ENCODE data around the gene WDR88. TPM values are rescaled to one million over a fixed set of nuclear protein-coding genes. Genes with fewer than 3 reads are reported as not detected.

Gene WDR88, protein sequence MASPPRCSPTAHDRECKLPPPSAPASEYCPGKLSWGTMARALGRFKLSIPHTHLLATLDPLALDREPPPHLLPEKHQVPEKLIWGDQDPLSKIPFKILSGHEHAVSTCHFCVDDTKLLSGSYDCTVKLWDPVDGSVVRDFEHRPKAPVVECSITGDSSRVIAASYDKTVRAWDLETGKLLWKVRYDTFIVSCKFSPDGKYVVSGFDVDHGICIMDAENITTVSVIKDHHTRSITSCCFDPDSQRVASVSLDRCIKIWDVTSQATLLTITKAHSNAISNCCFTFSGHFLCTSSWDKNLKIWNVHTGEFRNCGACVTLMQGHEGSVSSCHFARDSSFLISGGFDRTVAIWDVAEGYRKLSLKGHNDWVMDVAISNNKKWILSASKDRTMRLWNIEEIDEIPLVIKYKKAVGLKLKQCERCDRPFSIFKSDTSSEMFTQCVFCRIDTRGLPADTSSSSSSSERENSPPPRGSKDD
- total RNA-seq = not detected

DNA sequence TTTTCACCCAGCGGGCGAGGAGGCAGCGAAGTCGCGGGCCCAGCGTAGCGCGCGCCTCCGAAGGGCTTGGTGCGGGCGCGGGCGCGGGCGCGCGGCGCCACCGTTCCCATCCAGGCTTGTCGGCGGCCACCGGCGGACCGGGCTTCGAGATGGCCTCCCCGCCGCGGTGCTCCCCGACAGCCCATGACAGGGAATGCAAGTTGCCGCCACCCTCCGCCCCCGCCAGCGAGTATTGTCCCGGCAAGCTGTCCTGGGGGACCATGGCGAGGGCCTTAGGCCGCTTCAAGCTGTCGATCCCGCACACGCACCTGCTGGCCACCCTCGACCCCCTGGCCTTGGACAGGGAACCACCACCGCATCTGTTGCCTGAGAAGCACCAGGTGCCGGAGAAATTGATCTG, at the start of gene WDR88:
Gene WDR88, plus strand, starts transcription at position 94 of the 400 bp plus-strand sequence. Its CDS starts 56 bp downstream, at position 150.
- H3K4me3 Mint-ChIP-seq = no peak within 1 kb of the TSS
- POLR2A ChIA-PET = no interaction called here
- CTCF ChIA-PET = interaction anchor here (1.2 kb wide), 1 partner anchor 52 kb away, joined by 3 read pairs; no protein-coding TSS in a partner anchor
- H3K36me3 Mint-ChIP-seq (ENCODE audit: low read depth) = peaks cover 14% of the 10 kb centered on the region
- peak within 1 kb of the TSS; percentile 9 for H3K27ac Mint-ChIP-seq
- DNase-seq (no peak), ATAC-seq (no peak)
- no peaks in the 10 kb centered on the region for H3K27me3 Mint-ChIP-seq (ENCODE audit: low read depth)
- H3K4me1 Mint-ChIP-seq (ENCODE audit: low read depth) = peaks cover 5% of the 10 kb centered on the region
- H3K9me3 Mint-ChIP-seq (ENCODE audit: insufficient read depth) = no peaks in the 10 kb centered on the region

DNA sequence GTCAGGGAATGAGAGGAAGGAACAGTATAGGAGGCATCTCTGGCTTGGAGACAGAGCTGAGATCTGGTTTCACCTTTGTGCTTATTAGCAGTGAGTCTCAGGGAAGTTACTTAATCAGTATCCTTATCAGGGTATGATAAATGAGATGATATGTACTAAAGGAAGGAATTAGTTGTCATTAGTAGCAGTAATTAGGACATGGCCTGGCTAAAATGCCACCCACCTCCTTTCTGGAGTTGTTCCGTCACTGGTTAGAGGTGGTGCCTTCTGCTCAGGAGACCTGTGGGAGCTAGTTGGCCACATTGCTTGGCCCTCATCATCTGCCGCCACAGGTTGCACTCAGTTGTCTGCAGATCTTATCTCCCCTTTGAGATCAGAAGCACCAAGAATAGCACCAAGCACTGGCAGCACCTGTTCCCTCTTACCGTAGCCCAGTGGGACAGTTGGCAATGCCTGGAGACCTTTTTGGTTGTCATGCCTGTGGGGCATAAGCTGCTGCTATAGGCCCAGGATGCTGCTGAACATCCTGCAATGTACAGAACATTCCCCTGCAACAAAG, 46.3 kb upstream of the WDR88 start:
- DNase-seq (no peak), ATAC-seq (no peak)
- Mint-ChIP-seq H3K9me3 (ENCODE audit: insufficient read depth) (no peaks in the 10 kb centered on the region), H3K27ac (no peak overlapping the region), H3K27me3 (ENCODE audit: low read depth) (no peaks in the 10 kb centered on the region), H3K4me3 (no peak overlapping the region), H3K36me3 (ENCODE audit: low read depth) (peaks cover 16% of the 10 kb centered on the region), H3K4me1 (ENCODE audit: low read depth) (peaks cover 19% of the 10 kb centered on the region)
- ChIA-PET CTCF (interaction anchor here (0.7 kb wide), 1 partner anchor 110 kb away, joined by 3 read pairs; no protein-coding TSS in a partner anchor), POLR2A (interaction anchor here (0.6 kb wide), 1 partner anchor 153 kb away, joined by 3 read pairs; no protein-coding TSS in a partner anchor)

DNA sequence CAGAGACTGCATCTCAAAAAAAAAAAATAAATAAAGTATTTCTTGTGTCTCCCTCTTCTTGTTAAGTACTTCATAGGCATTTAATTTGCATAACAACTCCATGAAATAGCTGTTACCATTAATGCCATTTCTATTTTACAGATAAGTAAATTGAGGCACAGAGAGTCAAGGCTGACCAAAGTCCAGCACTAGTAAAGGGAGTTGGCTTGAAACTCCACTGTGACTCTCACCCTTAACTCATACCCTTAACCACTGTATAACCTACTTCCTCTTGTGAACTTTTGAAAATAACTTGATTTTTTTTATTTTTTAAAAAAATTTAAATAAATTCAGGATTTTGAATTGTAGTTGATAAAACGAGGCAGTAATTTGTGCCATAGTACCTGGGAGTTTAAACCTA, 45.0 kb upstream of the WDR88 start:
- ChIA-PET POLR2A (no interaction called here), CTCF (no interaction called here)
- DNase-seq (no peak), ATAC-seq (no peak)
- no peak overlapping the region for H3K27ac Mint-ChIP-seq
- peaks cover 18% of the 10 kb centered on the region for H3K36me3 Mint-ChIP-seq (ENCODE audit: low read depth)
- H3K4me3 Mint-ChIP-seq = no peak overlapping the region
- H3K9me3 Mint-ChIP-seq (ENCODE audit: insufficient read depth) = no peaks in the 10 kb centered on the region
- H3K27me3 Mint-ChIP-seq (ENCODE audit: low read depth) = no peaks in the 10 kb centered on the region
- H3K4me1 Mint-ChIP-seq (ENCODE audit: low read depth) = peaks cover 7% of the 10 kb centered on the region

DNA sequence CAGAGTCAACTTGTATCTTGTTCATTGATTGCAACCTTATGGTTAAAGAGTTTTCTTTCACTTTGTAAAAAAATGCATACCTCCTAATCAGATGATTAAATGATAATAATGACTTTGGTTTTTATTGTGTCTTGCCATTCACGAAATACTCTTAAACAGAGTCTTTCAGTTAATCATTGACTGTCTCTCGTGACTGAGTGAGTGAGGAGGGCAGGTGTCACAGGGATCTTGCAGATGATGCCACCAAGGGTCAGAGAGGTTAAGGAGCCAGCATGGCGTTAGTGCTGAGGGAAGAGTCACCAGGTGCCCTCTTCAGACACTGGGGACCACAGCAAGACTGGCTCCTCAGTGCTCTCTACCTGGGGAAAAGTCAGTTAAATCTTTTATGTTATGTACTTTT, 42.9 kb upstream of the WDR88 start:
- no peak for ATAC-seq
- no peaks in the 10 kb centered on the region for H3K27me3 Mint-ChIP-seq (ENCODE audit: low read depth)
- H3K4me3 Mint-ChIP-seq = no peak overlapping the region
- no peaks in the 10 kb centered on the region for H3K9me3 Mint-ChIP-seq (ENCODE audit: insufficient read depth)
- POLR2A ChIA-PET = no interaction called here
- CTCF ChIA-PET = no interaction called here
- no peak for DNase-seq
- H3K36me3 Mint-ChIP-seq (ENCODE audit: low read depth) = peaks cover 26% of the 10 kb centered on the region
- no peak overlapping the region for H3K27ac Mint-ChIP-seq
- no peaks in the 10 kb centered on the region for H3K4me1 Mint-ChIP-seq (ENCODE audit: low read depth)

DNA sequence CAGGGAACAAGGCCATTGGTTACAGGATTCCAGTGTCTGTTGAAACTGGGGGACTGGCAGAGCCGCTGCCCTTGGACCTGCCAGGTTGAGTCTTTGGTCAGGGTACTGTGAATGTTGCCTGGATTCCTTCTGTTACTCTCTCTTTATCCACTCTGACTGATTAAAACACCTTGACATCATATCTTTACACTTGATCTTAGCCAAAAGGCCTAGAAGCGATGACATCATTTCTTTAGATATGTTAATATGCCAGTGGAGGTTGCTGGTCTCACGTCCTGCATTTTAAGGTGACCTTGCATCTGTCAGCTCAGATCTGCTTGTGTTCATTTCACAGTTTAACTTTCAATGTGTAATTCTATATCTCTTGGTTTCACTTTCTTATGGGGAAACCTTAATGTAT, 41.7 kb upstream of the WDR88 start:
- H3K36me3 Mint-ChIP-seq (ENCODE audit: low read depth) = peaks cover 34% of the 10 kb centered on the region
- H3K4me3 Mint-ChIP-seq = no peak overlapping the region
- ChIA-PET CTCF (interaction anchor here (1.2 kb wide), 1 partner anchor 70 kb away, joined by 3 read pairs; no protein-coding TSS in a partner anchor), POLR2A (no interaction called here)
- H3K9me3 Mint-ChIP-seq (ENCODE audit: insufficient read depth) = no peaks in the 10 kb centered on the region
- H3K4me1 Mint-ChIP-seq (ENCODE audit: low read depth) = no peaks in the 10 kb centered on the region
- no peak for ATAC-seq
- H3K27me3 Mint-ChIP-seq (ENCODE audit: low read depth) = no peaks in the 10 kb centered on the region
- H3K27ac Mint-ChIP-seq = no peak overlapping the region
- no peak for DNase-seq

DNA sequence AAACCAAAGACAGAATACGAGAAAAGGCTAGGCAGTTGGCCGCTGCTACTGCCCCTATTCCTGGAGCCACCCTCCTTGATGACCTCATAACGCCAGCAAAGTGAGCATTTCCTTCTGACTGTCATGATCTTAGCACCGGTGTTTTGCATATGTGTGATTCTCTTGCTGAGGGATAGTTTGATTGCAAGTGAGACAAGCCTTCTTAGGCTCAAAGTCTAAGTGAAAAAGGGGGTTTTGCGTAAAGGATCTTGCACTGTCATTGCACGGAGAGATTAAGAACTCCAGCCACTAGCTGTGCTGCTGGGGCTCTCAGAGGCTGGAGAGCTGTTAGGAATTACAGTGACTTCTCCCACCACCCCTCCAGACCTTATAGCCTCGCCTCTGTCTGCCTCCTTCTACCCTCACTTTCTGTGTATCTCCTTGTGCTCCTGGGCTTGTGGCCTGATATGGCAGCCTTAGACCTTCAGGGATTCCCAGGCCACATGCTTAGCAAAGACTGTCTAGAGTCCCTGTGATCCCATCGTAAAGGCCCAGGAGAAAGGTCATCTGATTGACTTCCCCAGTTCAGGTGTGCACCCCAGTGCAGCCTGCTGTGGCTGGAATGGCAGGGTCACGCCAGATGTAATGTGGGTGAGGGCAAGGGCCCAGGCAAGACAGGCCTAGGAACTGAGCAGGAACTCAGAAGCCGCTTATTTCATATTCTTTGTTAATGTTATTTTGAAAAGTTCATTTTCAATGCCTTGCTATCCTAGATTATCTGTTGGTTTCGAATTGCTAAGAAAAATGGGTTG, 38.3 kb upstream of the WDR88 start:
- ChIA-PET POLR2A (no interaction called here), CTCF (interaction anchor here (0.6 kb wide), 1 partner anchor 60 kb away, joined by 3 read pairs; no protein-coding TSS in a partner anchor)
- H3K27ac Mint-ChIP-seq = no peak overlapping the region
- ATAC-seq (no peak), DNase-seq (no peak)
- H3K4me1 Mint-ChIP-seq (ENCODE audit: low read depth) = no peaks in the 10 kb centered on the region
- no peaks in the 10 kb centered on the region for H3K9me3 Mint-ChIP-seq (ENCODE audit: insufficient read depth)
- no peak overlapping the region for H3K4me3 Mint-ChIP-seq
- no peaks in the 10 kb centered on the region for H3K27me3 Mint-ChIP-seq (ENCODE audit: low read depth)
- peaks cover 56% of the 10 kb centered on the region for H3K36me3 Mint-ChIP-seq (ENCODE audit: low read depth)

DNA sequence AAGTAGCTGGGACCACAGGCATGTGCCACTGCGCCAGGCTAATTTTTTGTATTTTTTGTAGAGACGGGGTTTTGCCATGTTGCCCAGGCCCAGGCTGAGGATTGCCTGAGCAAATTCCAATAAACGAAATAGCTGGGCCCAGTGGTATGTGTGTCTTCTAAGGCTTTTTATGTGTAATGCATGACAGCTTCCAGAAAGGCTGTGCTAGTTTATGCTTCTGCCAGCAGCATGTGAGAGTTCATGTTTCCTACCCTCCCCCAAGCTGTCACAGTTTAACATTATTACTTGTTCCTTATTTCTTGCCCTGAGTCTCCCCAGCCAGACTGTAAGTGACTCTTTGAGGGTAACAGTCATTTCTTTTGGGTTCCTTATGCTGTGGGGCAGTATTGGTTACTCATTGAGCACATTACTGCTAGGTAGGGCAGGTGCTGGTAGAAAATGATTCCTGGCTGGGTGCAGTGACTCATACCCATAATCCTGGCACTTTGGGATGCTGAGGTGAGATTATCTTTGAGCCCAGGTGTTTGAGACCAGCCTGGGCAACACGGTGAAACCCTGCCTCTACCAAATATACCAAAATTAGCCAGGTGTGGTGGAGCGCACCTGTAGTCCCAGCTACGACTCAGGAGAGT, 37.4 kb upstream of the WDR88 start:
- Mint-ChIP-seq H3K4me1 (ENCODE audit: low read depth) (no peaks in the 10 kb centered on the region), H3K27ac (no peak overlapping the region), H3K9me3 (ENCODE audit: insufficient read depth) (no peaks in the 10 kb centered on the region), H3K27me3 (ENCODE audit: low read depth) (no peaks in the 10 kb centered on the region), H3K36me3 (ENCODE audit: low read depth) (peaks cover 57% of the 10 kb centered on the region), H3K4me3 (no peak overlapping the region)
- DNase-seq (no peak), ATAC-seq (no peak)
- ChIA-PET POLR2A (no interaction called here), CTCF (interaction anchor here (0.6 kb wide), 1 partner anchor 61 kb away, joined by 3 read pairs; no protein-coding TSS in a partner anchor)

DNA sequence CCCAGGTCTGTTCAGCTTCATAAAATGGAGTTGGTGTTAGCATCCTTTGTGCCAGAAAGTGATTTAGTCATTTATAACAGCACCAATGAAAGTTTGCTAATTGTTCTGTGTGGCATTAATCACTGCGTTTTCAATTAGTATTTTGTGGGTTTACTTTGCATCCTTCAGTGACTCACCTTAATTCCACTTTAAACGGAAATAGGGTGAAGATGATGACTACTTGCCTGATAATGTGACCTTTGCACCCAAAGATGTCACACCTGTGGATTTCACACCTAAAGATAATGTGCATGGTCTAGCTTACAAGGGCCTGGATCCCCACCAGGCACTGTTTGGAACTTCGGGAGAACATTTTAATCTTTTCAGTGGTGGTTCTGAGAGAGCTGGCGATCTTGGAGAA, 35.9 kb upstream of the WDR88 start:
- H3K4me3 Mint-ChIP-seq = no peak overlapping the region
- peaks cover 53% of the 10 kb centered on the region for H3K36me3 Mint-ChIP-seq (ENCODE audit: low read depth)
- no peaks in the 10 kb centered on the region for H3K9me3 Mint-ChIP-seq (ENCODE audit: insufficient read depth)
- ChIA-PET CTCF (no interaction called here), POLR2A (no interaction called here)
- ATAC-seq (no peak), DNase-seq (no peak)
- H3K27ac Mint-ChIP-seq = no peak overlapping the region
- no peaks in the 10 kb centered on the region for H3K4me1 Mint-ChIP-seq (ENCODE audit: low read depth)
- H3K27me3 Mint-ChIP-seq (ENCODE audit: low read depth) = no peaks in the 10 kb centered on the region

DNA sequence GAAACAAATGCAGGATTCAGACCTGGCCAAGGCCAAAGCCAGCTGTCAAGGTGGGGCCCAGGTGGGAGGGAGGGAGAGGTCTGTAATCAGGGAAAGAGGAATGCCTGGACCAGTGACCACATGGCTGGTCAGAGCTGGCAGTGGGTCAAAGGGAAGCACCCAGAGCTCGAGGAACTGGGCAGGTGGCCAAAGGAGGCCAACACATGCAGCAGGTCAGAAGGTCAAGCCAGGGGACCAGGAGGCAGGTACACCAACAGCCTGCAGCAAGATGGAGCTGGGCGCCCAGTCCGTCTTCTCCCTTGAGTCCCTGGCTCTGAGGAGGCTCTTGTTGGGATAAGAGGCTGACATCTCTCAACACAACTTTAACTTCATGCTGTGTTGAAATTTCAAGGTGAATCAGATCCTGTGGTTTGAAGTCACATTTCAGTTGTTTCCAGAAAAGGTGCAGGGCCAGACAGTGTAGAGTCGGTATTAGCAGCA, 33.8 kb upstream of the WDR88 start:
- POLR2A ChIA-PET = no interaction called here

DNA sequence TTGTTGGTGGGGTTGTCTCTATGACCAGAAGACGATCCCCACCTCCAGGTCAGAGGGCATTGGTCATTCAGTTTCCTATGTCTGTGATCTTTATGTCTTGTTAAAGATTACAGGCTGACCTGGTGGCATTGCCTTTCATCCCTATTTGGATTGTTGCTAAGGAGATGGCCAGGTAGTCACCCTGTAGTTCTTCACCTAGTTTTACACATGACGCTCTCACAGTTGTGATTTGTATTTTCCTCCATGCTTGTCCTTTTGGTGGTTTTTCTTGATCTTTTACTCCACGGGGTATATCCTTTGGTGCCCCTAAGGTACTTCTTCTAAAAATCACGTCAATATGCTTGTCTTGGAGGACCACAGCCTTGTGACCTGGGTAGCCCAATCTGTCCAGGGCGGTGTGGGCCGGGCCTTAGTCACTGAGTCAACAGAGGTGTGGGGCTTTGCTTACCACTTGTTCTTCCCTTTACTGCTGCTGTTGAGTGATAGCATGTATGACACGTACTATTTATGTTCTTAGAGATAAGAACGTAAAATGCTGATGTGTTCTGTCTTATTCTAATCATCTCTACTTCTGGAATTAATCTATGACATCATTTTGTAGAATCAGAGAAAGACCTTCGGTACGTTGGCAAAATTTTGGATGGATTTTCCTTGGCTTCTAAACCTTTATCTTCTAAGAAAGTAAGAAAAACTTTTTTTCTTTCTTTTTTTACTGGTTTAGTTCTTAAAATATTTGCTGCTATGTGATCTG, 30.8 kb upstream of the WDR88 start:
- H3K27ac Mint-ChIP-seq = no peak overlapping the region
- H3K4me1 Mint-ChIP-seq (ENCODE audit: low read depth) = peaks cover 7% of the 10 kb centered on the region
- ChIA-PET POLR2A (no interaction called here), CTCF (no interaction called here)
- ATAC-seq (no peak), DNase-seq (no peak)
- no peaks in the 10 kb centered on the region for H3K9me3 Mint-ChIP-seq (ENCODE audit: insufficient read depth)
- H3K27me3 Mint-ChIP-seq (ENCODE audit: low read depth) = no peaks in the 10 kb centered on the region
- peaks cover 45% of the 10 kb centered on the region for H3K36me3 Mint-ChIP-seq (ENCODE audit: low read depth)
- H3K4me3 Mint-ChIP-seq = no peak overlapping the region

More for the DNA sequence above, 33.8 kb upstream of the WDR88 start:
- Mint-ChIP-seq H3K4me1 (ENCODE audit: low read depth) (peaks cover 6% of the 10 kb centered on the region), H3K36me3 (ENCODE audit: low read depth) (peaks cover 61% of the 10 kb centered on the region), H3K9me3 (ENCODE audit: insufficient read depth) (no peaks in the 10 kb centered on the region), H3K4me3 (no peak overlapping the region), H3K27me3 (ENCODE audit: low read depth) (no peaks in the 10 kb centered on the region), H3K27ac (no peak overlapping the region)
- ATAC-seq (no peak), DNase-seq (no peak)
- CTCF ChIA-PET = no interaction called here

DNA sequence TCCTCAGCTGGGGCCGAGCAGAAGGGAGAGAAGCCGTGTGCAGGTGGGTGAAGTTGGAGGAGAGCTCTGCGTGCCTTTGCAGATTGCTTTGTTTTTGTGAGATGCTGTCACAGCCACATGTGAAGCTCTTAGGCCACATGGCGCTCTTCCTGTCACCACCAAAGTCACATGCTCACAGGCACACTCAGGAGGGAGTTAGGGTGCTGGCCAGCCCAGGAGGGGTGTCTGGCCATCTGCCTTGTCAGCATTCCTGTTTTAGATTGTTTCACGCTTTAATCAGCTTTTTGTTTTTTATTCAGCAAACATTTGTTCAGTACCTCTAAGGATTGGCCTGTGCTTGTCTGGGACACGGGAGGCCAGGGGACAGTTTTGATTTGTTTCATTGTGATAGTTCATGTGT, 29.0 kb upstream of the WDR88 start:
- ChIA-PET POLR2A (no interaction called here), CTCF (interaction anchor here (2.6 kb wide), 1 partner anchor 81 kb away, joined by 7 read pairs; no protein-coding TSS in a partner anchor)
- ATAC-seq (no peak), DNase-seq (no peak)
- Mint-ChIP-seq H3K27me3 (ENCODE audit: low read depth) (no peaks in the 10 kb centered on the region), H3K4me1 (ENCODE audit: low read depth) (peaks cover 7% of the 10 kb centered on the region), H3K36me3 (ENCODE audit: low read depth) (peaks cover 42% of the 10 kb centered on the region), H3K9me3 (ENCODE audit: insufficient read depth) (no peaks in the 10 kb centered on the region), H3K4me3 (no peak overlapping the region), H3K27ac (peak overlapping the region; percentile 20)
